Endodermal cell (in vitro differentiated cells): ENCODE measurements around the gene AK9. TPM values are rescaled to one million over a fixed set of nuclear protein-coding genes. Genes with fewer than 3 reads are reported as not detected.

Experiments used
- DNase-seq: peaks from one replicate; pipeline ENCODE4 v3.0.0-alpha.2; 2017
- H3K27ac ChIP-seq: 2 replicates; pipeline ENCODE4 v1.5.1; 2013; ENCODE audit warnings: mild to moderate bottlenecking, low read depth, low read length, moderate library complexity
- H3K27me3 ChIP-seq: 2 replicates; pipeline ENCODE4 v1.6.1; 2013; ENCODE audit warnings: mild to moderate bottlenecking, low read length, moderate library complexity; ENCODE audit not compliant: insufficient read depth, control insufficient read depth, poor library complexity, severe bottlenecking
- H3K36me3 ChIP-seq: 2 replicates; pipeline ENCODE4 v1.7.0; 2013; ENCODE audit warnings: mild to moderate bottlenecking, low read length, moderate library complexity; ENCODE audit not compliant: control insufficient read depth, insufficient read depth
- H3K4me1 ChIP-seq: one replicate; pipeline ENCODE4 v1.7.0; 2013; ENCODE audit warnings: low read length; ENCODE audit not compliant: control insufficient read depth, insufficient read depth
- H3K4me3 ChIP-seq: 2 replicates; pipeline ENCODE4 v1.5.1; 2013; ENCODE audit warnings: mild to moderate bottlenecking, low read length, moderate library complexity
- H3K9ac ChIP-seq: 2 replicates; pipeline ENCODE4 v1.6.1; 2013; ENCODE audit warnings: mild to moderate bottlenecking, low read length, moderate library complexity; ENCODE audit not compliant: poor library complexity, severe bottlenecking; ENCODE audit errors: extremely low read depth
- H3K9me3 ChIP-seq: 2 replicates; pipeline ENCODE4 v1.6.1; 2013; ENCODE audit warnings: mild to moderate bottlenecking, low read length, moderate library complexity; ENCODE audit not compliant: control insufficient read depth
- H3K27ac Mint-ChIP-seq: 2 replicates; pipeline ENCODE4 v1.8.0; 2020; ENCODE audit warnings: mixed read lengths
- H3K27me3 Mint-ChIP-seq: 2 replicates; pipeline ENCODE4 v1.8.0; 2021; ENCODE audit warnings: mild to moderate bottlenecking, mixed read lengths; ENCODE audit not compliant: insufficient read depth
- H3K36me3 Mint-ChIP-seq: 2 replicates; pipeline ENCODE4 v1.8.0; 2020; ENCODE audit warnings: low read depth, mixed read lengths
- H3K4me1 Mint-ChIP-seq: 2 replicates; pipeline ENCODE4 v1.8.0; 2020; ENCODE audit warnings: mixed read lengths
- H3K4me3 Mint-ChIP-seq: 2 replicates; pipeline ENCODE4 v1.8.0; 2020; ENCODE audit warnings: mild to moderate bottlenecking, moderate library complexity, mixed read lengths
- H3K9me3 Mint-ChIP-seq: 2 replicates; pipeline ENCODE4 v1.8.0; 2020; ENCODE audit warnings: mild to moderate bottlenecking, mixed read lengths
- WGBS, 2 experiments: methylation state at CpG; one replicate each; pipeline versions ENCODE4 v1.1.5 to v1.1.7; 2013; ENCODE audit warnings: missing lambda C conversion rate in 2 of 2, mixed read lengths in 1 of 2; ENCODE audit not compliant: insufficient coverage in 1 of 2, insufficient read length in 1 of 2; 5-methylcytosine and 5-hydroxymethylcytosine counted together
- total RNA-seq, 2 donors: library from RNA; stranded (reverse); fragmentation: NEBNext Ultra II Directional in 1 of 2; extraction: Animal tissue kit (Norgen Biotek cat#: 25700) in 1 of 2; gene quantifications; 2 replicates in 1 of 2; 3 replicates in 1 of 2; pipeline ENCODE4 v1.2.1, GENCODE V29; 2021
- TF ChIP-seq, protein P1 (sequence below): fragments of 200-600 bp; sonication (generic); conservative IDR thresholded peaks from 2 replicates; pipeline ENCODE4 v1.5.0; 2021; ENCODE audit warnings: antibody characterized with exemption, mild to moderate bottlenecking

The AK9 gene
- total RNA-seq, 2 donors from 2014 or later, result 1.8 to 2.7 TPM

DNA sequence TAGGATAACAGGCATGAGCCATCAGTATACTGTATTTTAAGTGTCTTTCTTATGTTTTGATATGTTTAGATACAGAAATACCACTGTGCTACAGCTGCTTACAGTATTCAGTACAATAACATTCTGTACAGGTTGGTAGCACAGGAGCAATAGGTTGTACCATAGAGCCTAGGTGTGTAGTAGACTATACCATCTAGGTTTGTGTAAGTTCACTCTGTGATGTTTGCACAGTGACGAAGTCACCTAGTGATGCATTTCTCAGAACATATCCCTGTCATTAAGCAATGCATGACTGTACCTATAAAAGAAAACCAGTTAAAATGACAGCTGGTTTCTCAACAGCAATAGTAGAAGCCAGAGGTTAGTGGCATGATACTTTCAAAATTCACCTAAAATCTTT is 204.9 kb downstream of the AK9 start:
- no peaks in the 10 kb centered on the region for H3K9me3 ChIP-seq
- no peaks in the 10 kb centered on the region for H3K9me3 Mint-ChIP-seq
- DNase-seq, result no peak
- H3K27me3 ChIP-seq, result peaks cover 17% of the 10 kb centered on the region
- H3K36me3 Mint-ChIP-seq, result peaks cover 9% of the 10 kb centered on the region
- no peak overlapping the region for H3K4me3 ChIP-seq
- H3K4me1 Mint-ChIP-seq, result peaks cover 6% of the 10 kb centered on the region
- 94 to 100% methylated on average over 1 of the region's 1 CpG for WGBS, 2 experiments
- H3K4me3 Mint-ChIP-seq, result no peak overlapping the region
- no peak overlapping the region for H3K27ac ChIP-seq
- no peaks in the 10 kb centered on the region for H3K4me1 ChIP-seq
- peaks cover 7% of the 10 kb centered on the region for H3K36me3 ChIP-seq
- no peak overlapping the region for H3K9ac ChIP-seq
- TF ChIP-seq, protein P1, sequence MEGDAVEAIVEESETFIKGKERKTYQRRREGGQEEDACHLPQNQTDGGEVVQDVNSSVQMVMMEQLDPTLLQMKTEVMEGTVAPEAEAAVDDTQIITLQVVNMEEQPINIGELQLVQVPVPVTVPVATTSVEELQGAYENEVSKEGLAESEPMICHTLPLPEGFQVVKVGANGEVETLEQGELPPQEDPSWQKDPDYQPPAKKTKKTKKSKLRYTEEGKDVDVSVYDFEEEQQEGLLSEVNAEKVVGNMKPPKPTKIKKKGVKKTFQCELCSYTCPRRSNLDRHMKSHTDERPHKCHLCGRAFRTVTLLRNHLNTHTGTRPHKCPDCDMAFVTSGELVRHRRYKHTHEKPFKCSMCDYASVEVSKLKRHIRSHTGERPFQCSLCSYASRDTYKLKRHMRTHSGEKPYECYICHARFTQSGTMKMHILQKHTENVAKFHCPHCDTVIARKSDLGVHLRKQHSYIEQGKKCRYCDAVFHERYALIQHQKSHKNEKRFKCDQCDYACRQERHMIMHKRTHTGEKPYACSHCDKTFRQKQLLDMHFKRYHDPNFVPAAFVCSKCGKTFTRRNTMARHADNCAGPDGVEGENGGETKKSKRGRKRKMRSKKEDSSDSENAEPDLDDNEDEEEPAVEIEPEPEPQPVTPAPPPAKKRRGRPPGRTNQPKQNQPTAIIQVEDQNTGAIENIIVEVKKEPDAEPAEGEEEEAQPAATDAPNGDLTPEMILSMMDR, result no peak
- H3K27me3 Mint-ChIP-seq, result peaks cover 14% of the 10 kb centered on the region
- no peak overlapping the region for H3K27ac Mint-ChIP-seq

DNA sequence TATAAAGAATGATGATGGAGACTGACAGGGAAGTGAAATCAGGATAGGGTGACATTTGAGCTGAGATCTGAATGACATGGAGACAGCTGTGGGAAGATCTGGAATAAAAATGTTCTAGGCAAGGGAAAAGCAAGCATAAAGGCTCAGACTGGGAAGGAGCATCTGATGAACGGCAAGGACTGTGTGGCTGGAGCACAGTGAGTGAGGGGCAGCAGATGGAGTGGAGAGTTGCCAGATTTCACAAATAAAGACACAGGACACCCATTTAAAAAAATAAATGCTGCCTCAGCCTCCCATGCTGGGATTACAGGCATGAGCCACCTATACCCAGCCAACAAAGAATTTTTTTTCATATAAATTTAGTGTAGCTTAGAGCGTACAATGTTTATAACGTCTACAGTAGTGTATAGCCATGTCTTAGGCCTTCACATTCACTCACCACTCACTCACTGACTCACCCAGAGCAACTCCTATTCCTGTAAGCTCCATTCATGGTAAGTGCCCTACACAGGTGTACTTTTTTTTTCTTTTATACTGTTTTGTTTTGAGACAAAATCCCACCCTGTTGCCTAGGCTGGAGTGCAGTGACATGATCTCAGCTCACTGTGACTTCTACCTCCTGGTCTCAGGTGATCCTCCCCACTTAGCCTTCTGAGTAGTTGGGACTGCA is 205.6 kb downstream of the AK9 start:
- 97 to 100% methylated on average over 1 to 3 of the region's 3 CpGs for WGBS, 2 experiments
- H3K27ac ChIP-seq, result no peak overlapping the region
- H3K9me3 Mint-ChIP-seq, result no peaks in the 10 kb centered on the region
- DNase-seq, result no peak
- H3K27ac Mint-ChIP-seq, result no peak overlapping the region
- H3K36me3 ChIP-seq, result peaks cover 14% of the 10 kb centered on the region
- no peak overlapping the region for H3K4me3 Mint-ChIP-seq
- TF ChIP-seq, protein P1, result no peak
- H3K27me3 ChIP-seq, result peaks cover 17% of the 10 kb centered on the region
- no peaks in the 10 kb centered on the region for H3K9me3 ChIP-seq
- H3K4me3 ChIP-seq, result no peak overlapping the region
- H3K9ac ChIP-seq, result no peak overlapping the region
- peaks cover 14% of the 10 kb centered on the region for H3K27me3 Mint-ChIP-seq
- peaks cover 14% of the 10 kb centered on the region for H3K36me3 Mint-ChIP-seq
- H3K4me1 Mint-ChIP-seq, result peaks cover 9% of the 10 kb centered on the region
- no peaks in the 10 kb centered on the region for H3K4me1 ChIP-seq

DNA sequence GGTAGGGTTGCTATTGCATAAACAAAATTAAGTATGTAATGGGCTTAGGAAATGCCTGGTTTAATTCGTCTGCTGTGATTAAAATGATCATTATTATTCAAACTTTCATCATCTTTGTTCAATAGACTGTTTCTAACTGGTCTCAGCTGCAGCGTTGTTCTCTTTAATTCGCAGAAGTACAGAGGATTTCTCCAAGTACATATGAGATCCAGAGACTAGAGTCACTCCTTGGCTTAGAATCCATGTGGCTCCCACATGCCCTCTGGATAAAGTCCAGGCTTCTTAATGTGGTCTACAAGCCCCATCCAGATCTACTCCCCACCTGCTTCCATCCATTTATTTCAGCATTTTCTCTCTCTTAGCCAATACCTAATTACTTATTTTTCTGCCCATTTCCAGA is 206.9 kb downstream of the AK9 start:
- no peaks in the 10 kb centered on the region for H3K4me1 ChIP-seq
- peaks cover 20% of the 10 kb centered on the region for H3K36me3 ChIP-seq
- peaks cover 2% of the 10 kb centered on the region for H3K9me3 ChIP-seq
- no peak overlapping the region for H3K27ac ChIP-seq
- peak overlapping the region; percentile 80 for H3K4me3 Mint-ChIP-seq
- H3K27ac Mint-ChIP-seq, result no peak overlapping the region
- H3K4me1 Mint-ChIP-seq, result peaks cover 16% of the 10 kb centered on the region
- DNase-seq, result no peak
- H3K4me3 ChIP-seq, result peak overlapping the region; percentile 76
- no peaks in the 10 kb centered on the region for H3K9me3 Mint-ChIP-seq
- H3K27me3 ChIP-seq, result peaks cover 17% of the 10 kb centered on the region
- peaks cover 21% of the 10 kb centered on the region for H3K36me3 Mint-ChIP-seq
- H3K9ac ChIP-seq, result no peak overlapping the region
- 85 to 92% methylated on average over 3 of the region's 3 CpGs for WGBS, 2 experiments
- TF ChIP-seq, protein P1, result no peak
- H3K27me3 Mint-ChIP-seq, result peaks cover 14% of the 10 kb centered on the region
